D721Med (cell line): ENCODE data around the gene ZNF222.
A peak's percentile ranks its signal among the peaks of the same experiment; 100 is the strongest.

Source experiments
- DNase-seq: peaks from one replicate; pipeline ENCODE4 v3.0.0; 2011; ENCODE audit warnings: low spot score; ENCODE audit not compliant: insufficient read length
- FAIRE-seq: peaks from 2 replicates; lab custom pipeline; 2011; peaks lifted over from hg19 to GRCh38; lab: Jason Lieb, UNC
- CTCF ChIP-seq: IDR thresholded peaks from 2 replicates; pipeline ENCODE4 v1.5.1; 2012; ENCODE audit warnings: mild to moderate bottlenecking, control low read depth; ENCODE audit not compliant: insufficient read depth; ENCODE audit errors: missing control alignments

ZNF222 gene

GRCh38 chr19:44002212-44002565 is 23.0 kb upstream of the ZNF222 start:
- no peak for DNase-seq
- FAIRE-seq = no peak
- no peak for TF ChIP-seq CTCF

GRCh38 chr19:44002566-44003460 is 22.4 kb upstream of the ZNF222 start, which contains the start of gene ZNF230:
TSS of gene ZNF230 (plus strand) at chr19:44002957. CDS start at chr19:44007079, 4,122 bp downstream.
- FAIRE-seq (no peak), DNase-seq (peak; percentile 65)
- TF ChIP-seq CTCF = no peak

- DNase-seq (no peak), FAIRE-seq (no peak)
- no peak for TF ChIP-seq CTCF
Observed at GRCh38 chr19:44003461-44004009, 21.6 kb upstream of the ZNF222 start.

- DNase-seq (no peak), FAIRE-seq (no peak)
- no peak for TF ChIP-seq CTCF
Observed at GRCh38 chr19:44005973-44006372, 19.2 kb upstream of the ZNF222 start.

- FAIRE-seq (no peak), DNase-seq (no peak)
- TF ChIP-seq CTCF = no peak
Observed at GRCh38 chr19:44007473-44007872, 17.7 kb upstream of the ZNF222 start.

- FAIRE-seq (no peak), DNase-seq (no peak)
- TF ChIP-seq CTCF = no peak
Observed at GRCh38 chr19:44010468-44010867, 14.7 kb upstream of the ZNF222 start.

- no peak for FAIRE-seq
- no peak for DNase-seq
Observed at GRCh38 chr19:44019498-44019897, 5.7 kb upstream of the ZNF222 start.

More at GRCh38 chr19:44019498-44019897, 5.7 kb upstream of the ZNF222 start:
- TF ChIP-seq CTCF = no peak
